Measurements from ENCODE around the gene FAM3B.

DNA sequence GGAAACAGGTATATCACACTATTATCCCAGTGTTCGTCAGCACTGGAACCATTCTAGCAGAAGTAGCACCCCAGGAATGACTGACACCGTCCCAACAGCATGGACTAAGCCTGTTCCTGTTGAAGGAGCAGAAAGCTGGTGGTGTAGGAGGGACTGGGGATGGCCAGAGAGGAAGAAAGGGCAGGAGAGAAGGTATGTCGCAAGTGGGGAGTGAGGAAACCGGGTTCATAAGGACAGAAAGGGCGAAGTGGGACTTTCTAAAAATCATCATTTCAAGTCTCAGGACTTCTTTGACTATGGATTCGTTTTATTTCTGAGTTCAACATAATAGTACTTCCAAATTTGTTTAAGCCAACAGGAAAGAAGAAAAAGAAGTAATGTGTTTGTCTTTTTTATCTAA, 89.7 kb downstream of the FAM3B start:
- TF ChIP-seq CTCF (IDR thresholded peaks at IDR 0.05; ENCODE audit: low read length), result no peak
- TF ChIP-seq EZH2 (IDR thresholded peaks at IDR 0.05; ENCODE audit: borderline replicate concordance, low read length), result no peak

Data from OCI-LY1 (cell line).